HepG2 (cell line): ENCODE data around the gene LIPC. TPM values are rescaled to one million over a fixed set of nuclear protein-coding genes. Genes with fewer than 3 reads are reported as not detected.
A peak's percentile ranks its signal among the peaks of the same experiment; 100 is the strongest.

ENCODE experiments used
- DMAP1 ChIP-seq: IDR thresholded peaks from 2 replicates; pipeline ENCODE4 v1.6.1; 2016
- FOSL2 ChIP-seq: sonication (generic); formaldehyde crosslinking; IDR thresholded peaks from 2 replicates; pipeline ENCODE4 v1.4.0; 2020; ENCODE audit warnings: missing genetic modification reagents
- KLF16 ChIP-seq, 2 experiments: sonication (generic) in 1 of 2; formaldehyde crosslinking in 1 of 2; IDR thresholded peaks; 2 replicates each; pipeline versions ENCODE4 v1.6.1 to v1.8.0; 2016 to 2023; ENCODE audit warnings: missing genetic modification reagents in 2 of 2, missing compliant biosample characterization in 1 of 2
- NCOA5 ChIP-seq: sonication (generic); formaldehyde crosslinking; IDR thresholded peaks from 2 replicates; pipeline ENCODE4 v1.4.0; 2020; ENCODE audit warnings: missing genetic modification reagents
- NR2F2 ChIP-seq: IDR thresholded peaks from 2 replicates; pipeline ENCODE4 v1.6.1; 2012; ENCODE audit warnings: low read depth, inconsistent platforms, borderline replicate concordance
- PBX2 ChIP-seq: IDR thresholded peaks from 2 replicates; pipeline ENCODE4 v1.6.1; 2016; ENCODE audit warnings: control low read depth
- SOX13 ChIP-seq, 3 experiments: fragments of 450-650 bp in 1 of 3; sonication (generic) in 1 of 3; formaldehyde crosslinking in 1 of 3; IDR thresholded peaks in 2 of 3; conservative IDR thresholded peaks in 1 of 3; 2 replicates each; pipeline versions ENCODE4 v1.5.0 to v1.6.1; 2016 to 2020; ENCODE audit warnings: antibody characterized with exemption in 1 of 3, mild to moderate bottlenecking in 1 of 3, missing compliant biosample characterization in 1 of 3, missing genetic modification reagents in 1 of 3, moderate library complexity in 1 of 3
- TAF1 ChIP-seq: sonication (generic); formaldehyde crosslinking; IDR thresholded peaks from 2 replicates; pipeline ENCODE4 v1.4.0; 2020; ENCODE audit warnings: missing genetic modification reagents
- TFDP1 ChIP-seq: IDR thresholded peaks from 2 replicates; pipeline ENCODE4 v1.6.1; 2016; ENCODE audit warnings: missing compliant biosample characterization, missing genetic modification reagents, borderline replicate concordance
- TGIF2 ChIP-seq: IDR thresholded peaks from 2 replicates; pipeline ENCODE4 v1.6.1; 2016; ENCODE audit warnings: control low read depth, missing compliant biosample characterization
- THYN1 ChIP-seq: sonication (generic); formaldehyde crosslinking; IDR thresholded peaks from 2 replicates; pipeline ENCODE4 v1.8.1; 2023; ENCODE audit warnings: low read depth, mild to moderate bottlenecking, moderate library complexity, missing genetic modification reagents, borderline replicate concordance
- TIGD3 ChIP-seq: sonication (generic); formaldehyde crosslinking; IDR thresholded peaks from 2 replicates; pipeline ENCODE4 v1.5.1; 2020; ENCODE audit warnings: mild to moderate bottlenecking, missing genetic modification reagents, borderline replicate concordance
- ZNF34 ChIP-seq: sonication (generic); formaldehyde crosslinking; IDR thresholded peaks from 2 replicates; pipeline ENCODE4 v1.4.0; 2020; ENCODE audit warnings: mild to moderate bottlenecking, missing genetic modification reagents, borderline replicate concordance
- ZNF580 ChIP-seq: IDR thresholded peaks from 2 replicates; pipeline ENCODE4 v1.6.1; 2016; ENCODE audit warnings: low read depth, borderline replicate concordance
- ZNF687 ChIP-seq: sonication (generic); formaldehyde crosslinking; IDR thresholded peaks from 2 replicates; pipeline ENCODE4 v1.5.1; 2020; ENCODE audit warnings: mild to moderate bottlenecking, missing genetic modification reagents, moderate library complexity
- ZSCAN20 ChIP-seq: sonication (generic); formaldehyde crosslinking; IDR thresholded peaks from 2 replicates; pipeline ENCODE4 v1.4.0; 2020; ENCODE audit warnings: missing genetic modification reagents, mild to moderate bottlenecking, borderline replicate concordance
- ZSCAN9 ChIP-seq: IDR thresholded peaks from 2 replicates; pipeline ENCODE4 v1.6.1; 2016; ENCODE audit warnings: borderline replicate concordance
- polyA plus RNA-seq, 8 experiments: library from polyadenylated mRNA; depleted of rRNA in 3 of 8; stranded (reverse) in 7 of 8; unstranded in 1 of 8; fragments of >200 nt; fragmentation: Illumina TruSeq in 4 of 8; extraction: Trizol in 4 of 8; gene quantifications; 2 replicates each; pipeline versions ENCODE4 v1.2.1 to v1.2.3, GENCODE V29; 2011 to 2016; ENCODE audit warnings: low read depth in 4 of 8, missing spikeins in 1 of 8, mixed read lengths in 1 of 8; ENCODE audit not compliant: insufficient read depth in 1 of 8
- total RNA-seq, 5 experiments: library from RNA; depleted of rRNA; stranded (reverse); fragments of >200 nt; fragmentation: Illumina TruSeq; extraction: Trizol; gene quantifications; 2 replicates each; pipeline ENCODE4 v1.2.3, GENCODE V29; 2016; ENCODE audit warnings: low read depth in 1 of 5

The LIPC gene
- total and polyA plus RNA-seq, 2 of the 13 experiments (the other 11 are each of a cell fraction or from before 2014, with no cell fraction given), result 26.0 to 38.0 TPM

GRCh38 chr15:58467121-58467721 is 35.4 kb downstream of the LIPC start (continued):
- TF ChIP-seq ZSCAN9 (CRISPR knock-in tag), result peak; percentile 9; the same call in 1 of the 2 replicates
- no peak for TF ChIP-seq NCOA5 (CRISPR knock-in tag)
- TF ChIP-seq ZSCAN20, result no peak
- TF ChIP-seq TFDP1 (CRISPR knock-in tag), result peak; percentile 19; the same call in 1 of the 2 replicates
- peak; percentile 79 for TF ChIP-seq FOSL2 (CRISPR knock-in tag)
- TF ChIP-seq ZNF687 (CRISPR knock-in tag), result peak; percentile 62
- TF ChIP-seq ZNF34, result peak; percentile 56; the same call in 1 of the 2 replicates
- TF ChIP-seq THYN1 (CRISPR knock-in tag), result no peak
- peak; percentile 60; the same call in 1 of the 2 replicates for TF ChIP-seq DMAP1 (CRISPR knock-in tag)
- 0 out of 2 replicates have a peak, but pooled peaks have one; percentile 14 for TF ChIP-seq ZNF580 (CRISPR knock-in tag)
- TF ChIP-seq PBX2 (CRISPR knock-in tag), result no peak
- TF ChIP-seq TIGD3 (CRISPR knock-in tag), result no peak
- peak; percentile 37; the same call in 1 of the 2 replicates for TF ChIP-seq TAF1 (CRISPR knock-in tag)
- TF ChIP-seq KLF16 (CRISPR knock-in tag; IDR thresholded peaks at IDR 0.05), result peak in 1 of 2 experiments; percentile 9; a peak in 1 of 4 replicates
- peak; percentile 9; the same call in 1 of the 2 replicates for TF ChIP-seq NR2F2
- TF ChIP-seq SOX13 (IDR thresholded peaks at IDR 0.05), result no peak
- TF ChIP-seq SOX13 (CRISPR knock-in tag; conservative IDR thresholded peaks at IDR 0.05 in 1 of 2, IDR thresholded peaks at IDR 0.05 in 1 of 2), result peak in 1 of 2 experiments; percentile 27; a peak in 1 of 4 replicates
- TF ChIP-seq TGIF2 (CRISPR knock-in tag), result 0 out of 2 replicates have a peak, but pooled peaks have one; percentile 9
